Endothelial cell of umbilical vein (primary cell): ENCODE data around the gene HUS1.
"Not testable (repeated sequence)": the region's sequence is repeated elsewhere in the genome, so short reads cannot be mapped to it uniquely, and the experiment has no call there.

Experiments used
- FOS ChIP-seq: IDR thresholded peaks from 2 replicates; pipeline ENCODE4 v1.6.1; 2011; ENCODE audit warnings: mild to moderate bottlenecking, low read length, moderate library complexity, borderline replicate concordance; ENCODE audit not compliant: insufficient read depth
- JUN ChIP-seq: IDR thresholded peaks from 2 replicates; pipeline ENCODE4 v1.6.1; 2011; ENCODE audit warnings: borderline replicate concordance, low read depth; ENCODE audit not compliant: insufficient read length, insufficient read depth
- MAX ChIP-seq: IDR thresholded peaks from 2 replicates; pipeline ENCODE4 v1.6.1; 2011; ENCODE audit not compliant: insufficient read depth, insufficient read length
- TF ChIP-seq, protein P1 (sequence below), 2 donors: IDR thresholded peaks; 1 replicate in 1 of 2; 2 replicates in 1 of 2; pipeline ENCODE4 v1.5.1; 2011; ENCODE audit warnings: low read length in 2 of 2, mild to moderate bottlenecking in 2 of 2, moderate library complexity in 2 of 2, control low read depth in 1 of 2, inconsistent platforms in 1 of 2, low read depth in 1 of 2; ENCODE audit not compliant: insufficient read depth in 1 of 2; ENCODE audit errors: extremely low read depth in 1 of 2

DNA sequence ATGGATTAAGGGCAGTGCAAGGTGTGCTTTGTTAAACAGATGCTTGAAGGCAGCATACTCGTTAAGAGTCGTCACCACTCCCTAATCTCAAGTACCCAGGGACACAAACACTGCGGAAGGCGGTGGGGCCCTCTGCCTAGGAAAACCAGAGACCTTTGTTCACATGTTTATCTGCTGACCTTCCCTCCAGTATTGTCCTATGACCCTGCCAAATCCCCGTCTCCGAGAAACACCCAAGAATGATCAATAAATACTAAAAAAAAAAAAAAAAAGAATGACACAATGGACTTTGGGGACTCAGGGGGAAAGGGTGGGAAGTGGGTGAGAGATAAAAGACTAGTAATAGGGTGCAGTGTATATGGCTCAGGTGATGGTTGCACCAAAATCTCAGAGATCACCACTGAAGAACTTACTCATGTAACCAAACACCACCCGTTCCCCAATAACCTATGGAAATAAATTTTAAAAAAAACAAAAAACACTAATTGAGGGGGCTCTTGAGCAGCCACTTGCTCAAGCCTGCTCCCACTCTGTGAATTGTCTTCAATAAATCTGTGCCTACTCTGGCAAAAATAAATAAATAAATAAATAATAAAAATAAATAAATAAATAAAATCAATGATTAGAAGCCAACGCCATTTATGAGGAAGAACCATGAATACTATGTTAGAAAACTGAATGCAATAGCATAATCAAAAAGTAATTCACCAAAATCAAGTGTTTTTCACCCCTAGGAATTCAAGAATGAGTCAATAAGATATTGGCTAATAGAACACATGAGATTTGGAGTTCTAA lies 56.1 kb downstream of the HUS1 start:
- TF ChIP-seq, protein P1, sequence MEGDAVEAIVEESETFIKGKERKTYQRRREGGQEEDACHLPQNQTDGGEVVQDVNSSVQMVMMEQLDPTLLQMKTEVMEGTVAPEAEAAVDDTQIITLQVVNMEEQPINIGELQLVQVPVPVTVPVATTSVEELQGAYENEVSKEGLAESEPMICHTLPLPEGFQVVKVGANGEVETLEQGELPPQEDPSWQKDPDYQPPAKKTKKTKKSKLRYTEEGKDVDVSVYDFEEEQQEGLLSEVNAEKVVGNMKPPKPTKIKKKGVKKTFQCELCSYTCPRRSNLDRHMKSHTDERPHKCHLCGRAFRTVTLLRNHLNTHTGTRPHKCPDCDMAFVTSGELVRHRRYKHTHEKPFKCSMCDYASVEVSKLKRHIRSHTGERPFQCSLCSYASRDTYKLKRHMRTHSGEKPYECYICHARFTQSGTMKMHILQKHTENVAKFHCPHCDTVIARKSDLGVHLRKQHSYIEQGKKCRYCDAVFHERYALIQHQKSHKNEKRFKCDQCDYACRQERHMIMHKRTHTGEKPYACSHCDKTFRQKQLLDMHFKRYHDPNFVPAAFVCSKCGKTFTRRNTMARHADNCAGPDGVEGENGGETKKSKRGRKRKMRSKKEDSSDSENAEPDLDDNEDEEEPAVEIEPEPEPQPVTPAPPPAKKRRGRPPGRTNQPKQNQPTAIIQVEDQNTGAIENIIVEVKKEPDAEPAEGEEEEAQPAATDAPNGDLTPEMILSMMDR (IDR thresholded peaks at IDR 0.05; ENCODE audit: extremely low read depth in 1 of 2, insufficient read depth in 1 of 2, low read depth in 1 of 2, low read length in 2 of 2) = not testable (repeated sequence)
- not testable (repeated sequence) for TF ChIP-seq JUN, FOS, MAX
